OCI-LY7 (cell line): ENCODE results near the gene IFNA7. TPM values are rescaled to one million over a fixed set of nuclear protein-coding genes. Genes with fewer than 3 reads are reported as not detected.
"Not testable (repeated sequence)": the region's sequence is repeated elsewhere in the genome, so short reads cannot be mapped to it uniquely, and the experiment has no call there.

ENCODE experiments used
- Bru-seq: library from RNA; stranded (reverse); fragments of 400-500 nt; gene quantifications from one replicate; lab custom pipeline; 2021; lab: Mats Ljungman, UMichigan
- BruChase-seq, 2 experiments: library from RNA; stranded (reverse); fragments of 400-500 nt; gene quantifications; one replicate each; lab custom pipeline; 2021; lab: Mats Ljungman, UMichigan
- BruUV-seq: library from RNA; stranded (reverse); fragments of 400-500 nt; replicated peaks from 2 replicates; lab custom pipeline; 2021; lab: Mats Ljungman, UMichigan
- CTCF ChIA-PET: fragments of 300-600 bp; sonication (Branson Sonifier 250); formaldehyde crosslinking; loops from one replicate; lab custom pipeline; 2022; ENCODE audit warnings: antibody characterized with exemption; ENCODE audit not compliant: unreplicated experiment; lab: Charles Lee
- POLR2A ChIA-PET: fragments of 300-600 bp; sonication (Branson Sonifier 250); formaldehyde crosslinking; loops from one replicate; lab custom pipeline; 2022; ENCODE audit warnings: antibody characterized with exemption; lab: Charles Lee
- DNase-seq: peaks from one replicate; pipeline ENCODE4 v3.0.0-alpha.2; 2015; ENCODE audit warnings: low spot score
- H2AFZ ChIP-seq: fragments of 200-600 bp; sonication (generic), shearing (Covaris generic); 2 replicates; pipeline ENCODE4 v1.6.1; 2014; ENCODE audit warnings: mild to moderate bottlenecking, antibody characterized with exemption, low read length, moderate library complexity
- H3K27ac ChIP-seq: fragments of 200-600 bp; sonication (generic); 2 replicates; pipeline ENCODE4 v1.5.1; 2014; ENCODE audit warnings: mixed run types, low read depth, mild to moderate bottlenecking, moderate library complexity, low read length, inconsistent platforms; ENCODE audit not compliant: poor library complexity, severe bottlenecking
- H3K36me3 ChIP-seq: fragments of 200-600 bp; sonication (generic); 2 replicates; pipeline ENCODE4 v1.6.1; 2014; ENCODE audit warnings: mild to moderate bottlenecking, antibody characterized with exemption, low read length, moderate library complexity, mixed read lengths; ENCODE audit not compliant: insufficient read depth
- H3K4me1 ChIP-seq: fragments of 200-600 bp; sonication (generic); 2 replicates; pipeline ENCODE4 v1.5.1; 2014; ENCODE audit warnings: mild to moderate bottlenecking, low read length; ENCODE audit not compliant: insufficient read depth, poor library complexity, severe bottlenecking
- H3K4me2 ChIP-seq: fragments of 200-600 bp; sonication (generic); 2 replicates; pipeline ENCODE4 v1.6.1; 2014; ENCODE audit warnings: mild to moderate bottlenecking, low read length
- H3K4me3 ChIP-seq: fragments of 200-600 bp; sonication (generic); 2 replicates; pipeline ENCODE4 v1.5.1; 2014; ENCODE audit warnings: mild to moderate bottlenecking, low read depth, low read length; ENCODE audit not compliant: poor library complexity, severe bottlenecking
- H3K79me2 ChIP-seq: fragments of 200-600 bp; sonication (generic); 2 replicates; pipeline ENCODE4 v1.6.1; 2016; ENCODE audit warnings: low read depth, mild to moderate bottlenecking, low read length, moderate library complexity, mixed read lengths; ENCODE audit not compliant: insufficient read depth
- H3K9me2 ChIP-seq: fragments of 200-600 bp; sonication (generic); 2 replicates; pipeline ENCODE4 v1.6.1; 2016; ENCODE audit warnings: mild to moderate bottlenecking, low read length, mixed read lengths; ENCODE audit not compliant: insufficient read depth
- H3K9me3 ChIP-seq: fragments of 200-600 bp; sonication (generic); 2 replicates; pipeline ENCODE4 v1.6.1; 2014; ENCODE audit warnings: mild to moderate bottlenecking, mixed run types, low read length, mixed read lengths
- H4K20me1 ChIP-seq: fragments of 200-600 bp; sonication (generic); 2 replicates; pipeline ENCODE4 v1.6.1; 2014; ENCODE audit warnings: mild to moderate bottlenecking, antibody characterized with exemption, low read length, moderate library complexity, mixed read lengths; ENCODE audit not compliant: insufficient read depth
- EZH2phosphoT487 ChIP-seq: fragments of 200-600 bp; sonication (generic); IDR thresholded peaks from 2 replicates; pipeline ENCODE4 v1.6.1; 2018; ENCODE audit warnings: low read depth, borderline replicate concordance, mild to moderate bottlenecking, mixed run types, antibody characterized with exemption, low read length, moderate library complexity, mixed read lengths
- intact Hi-C: fragments of 100-400 bp; cut with micrococcal nuclease; formaldehyde crosslinking; loops from one replicate; pipeline ENCODE4 v1.10.0; 2022; ENCODE audit not compliant: unreplicated experiment
- long read RNA-seq: library from polyadenylated mRNA; stranded (forward); transcript quantifications from one replicate; pipeline ENCODE4 v2.0.0, GENCODE V29; 2022
- total RNA-seq, 2 experiments: library from RNA; depleted of rRNA in 1 of 2; stranded (reverse); fragments of >200 nt in 1 of 2; shearing (Covaris generic) in 1 of 2; gene quantifications; 2 replicates each; pipeline ENCODE4 v1.2.3, GENCODE V29; 2014 to 2022
- TF ChIP-seq, protein P1 (sequence below): fragments of 200-600 bp; sonication (generic); conservative IDR thresholded peaks from 2 replicates; pipeline ENCODE4 v1.5.1; 2014; ENCODE audit warnings: mild to moderate bottlenecking, antibody characterized with exemption, low read length, moderate library complexity, mixed read lengths

Gene IFNA7
- total RNA-seq (2014; rRNA removed; shearing (Covaris generic)) (not detected in 2 replicates), total RNA-seq (2022) (not detected in 2 replicates), Bru-seq, nascent RNA (not detected), BruChase-seq, experiment 1, labeled RNA remaining after a 6-hour chase (not detected), BruChase-seq, experiment 2, labeled RNA remaining after a 2-hour chase (not detected)
- long read RNA-seq: 0 reads

GRCh38 chr9:21202105-21202504 lies at the start of gene IFNA7:
Gene IFNA7, minus strand, starts transcription at chr9:21202205. Its CDS starts 40 bp downstream, at chr9:21202165.
- H2AFZ ChIP-seq, H3K9me3 ChIP-seq, H3K4me2 ChIP-seq, DNase-seq, H4K20me1 ChIP-seq, BruUV-seq, H3K27ac ChIP-seq, H3K9me2 ChIP-seq, CTCF ChIA-PET, H3K79me2 ChIP-seq, H3K4me1 ChIP-seq, H3K4me3 ChIP-seq, H3K36me3 ChIP-seq, intact Hi-C loops: not testable (repeated sequence)
- POLR2A ChIA-PET: interaction anchor here (0.6 to 1.5 kb wide), 3 partner anchors 16 to 1814 kb away, joined by 3 to 4 read pairs (median 3); no protein-coding TSS in a partner anchor

DNA sequence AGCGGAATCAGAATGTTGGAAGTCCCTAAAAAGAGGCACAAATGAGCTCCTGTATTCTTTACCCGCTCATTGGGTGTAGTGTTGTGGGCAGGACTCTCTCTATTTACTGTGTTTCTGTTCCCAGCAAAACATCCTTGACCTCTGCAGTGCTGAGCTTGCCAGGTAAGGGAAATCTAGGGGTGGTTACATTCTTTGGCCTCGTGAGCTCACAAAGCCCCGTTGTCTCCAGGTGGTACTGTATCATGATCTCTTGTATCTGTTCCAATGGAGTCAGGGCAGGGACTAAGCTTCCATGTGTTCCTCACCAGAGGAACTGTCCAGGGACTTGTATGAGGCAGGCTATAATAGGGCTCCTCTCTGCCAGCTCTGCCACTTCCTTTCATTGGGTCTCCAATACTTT lies 49.6 kb upstream of the IFNA7 start:
- H4K20me1 ChIP-seq: no peaks in the 10 kb centered on the region
- no peak for DNase-seq
- H3K9me3 ChIP-seq: no peaks in the 10 kb centered on the region
- no peaks in the 10 kb centered on the region for H3K9me2 ChIP-seq
- CTCF ChIA-PET: no interaction called here
- no peak overlapping the region for H3K4me2 ChIP-seq
- H3K27ac ChIP-seq: no peak overlapping the region
- no peaks in the 10 kb centered on the region for H3K36me3 ChIP-seq
- intact Hi-C loops: no loop called here
- no peak overlapping the region for H2AFZ ChIP-seq
- BruUV-seq: no TSS peak
- TF ChIP-seq, protein P1, sequence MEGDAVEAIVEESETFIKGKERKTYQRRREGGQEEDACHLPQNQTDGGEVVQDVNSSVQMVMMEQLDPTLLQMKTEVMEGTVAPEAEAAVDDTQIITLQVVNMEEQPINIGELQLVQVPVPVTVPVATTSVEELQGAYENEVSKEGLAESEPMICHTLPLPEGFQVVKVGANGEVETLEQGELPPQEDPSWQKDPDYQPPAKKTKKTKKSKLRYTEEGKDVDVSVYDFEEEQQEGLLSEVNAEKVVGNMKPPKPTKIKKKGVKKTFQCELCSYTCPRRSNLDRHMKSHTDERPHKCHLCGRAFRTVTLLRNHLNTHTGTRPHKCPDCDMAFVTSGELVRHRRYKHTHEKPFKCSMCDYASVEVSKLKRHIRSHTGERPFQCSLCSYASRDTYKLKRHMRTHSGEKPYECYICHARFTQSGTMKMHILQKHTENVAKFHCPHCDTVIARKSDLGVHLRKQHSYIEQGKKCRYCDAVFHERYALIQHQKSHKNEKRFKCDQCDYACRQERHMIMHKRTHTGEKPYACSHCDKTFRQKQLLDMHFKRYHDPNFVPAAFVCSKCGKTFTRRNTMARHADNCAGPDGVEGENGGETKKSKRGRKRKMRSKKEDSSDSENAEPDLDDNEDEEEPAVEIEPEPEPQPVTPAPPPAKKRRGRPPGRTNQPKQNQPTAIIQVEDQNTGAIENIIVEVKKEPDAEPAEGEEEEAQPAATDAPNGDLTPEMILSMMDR: no peak
- no peak for TF ChIP-seq EZH2phosphoT487
- no peak overlapping the region for H3K4me3 ChIP-seq
- peaks cover 4% of the 10 kb centered on the region for H3K4me1 ChIP-seq
- POLR2A ChIA-PET: interaction anchor here (0.6 to 1.3 kb wide), 3 partner anchors 10 to 616 kb away, joined by 3 to 4 read pairs (median 3); no protein-coding TSS in a partner anchor
- no peaks in the 10 kb centered on the region for H3K79me2 ChIP-seq

- intact Hi-C loops: no loop called here
- H3K79me2 ChIP-seq: no peaks in the 10 kb centered on the region
- H2AFZ ChIP-seq: no peak overlapping the region
- H3K9me2 ChIP-seq: no peaks in the 10 kb centered on the region
- BruUV-seq: no TSS peak
- H3K9me3 ChIP-seq: no peaks in the 10 kb centered on the region
- no peak overlapping the region for H3K27ac ChIP-seq
- no peak for DNase-seq
- CTCF ChIA-PET: no interaction called here
- TF ChIP-seq, protein P1: no peak
- TF ChIP-seq EZH2phosphoT487: no peak
- POLR2A ChIA-PET: interaction anchor here (0.8 kb wide), 1 partner anchor 11 kb away, joined by 3 read pairs; no protein-coding TSS in a partner anchor
- H3K4me3 ChIP-seq: no peak overlapping the region
- H3K4me1 ChIP-seq: peaks cover 4% of the 10 kb centered on the region
- no peaks in the 10 kb centered on the region for H3K36me3 ChIP-seq
- no peak overlapping the region for H3K4me2 ChIP-seq
- H4K20me1 ChIP-seq: no peaks in the 10 kb centered on the region
These were observed 49.2 kb upstream of the IFNA7 start for GRCh38 chr9:21251190-21251589.
